C4-2B (cell line): ENCODE data around the gene MAML3.

Experiments used
- ZFX ChIP-seq: fragments of 450-650 bp; IDR thresholded peaks from 2 replicates; pipeline ENCODE4 v1.6.1; 2017
- TF ChIP-seq, protein P1 (sequence below): fragments of 450-650 bp; conservative IDR thresholded peaks from 2 replicates; pipeline ENCODE4 v1.5.1; 2017; ENCODE audit warnings: mild to moderate bottlenecking

DNA sequence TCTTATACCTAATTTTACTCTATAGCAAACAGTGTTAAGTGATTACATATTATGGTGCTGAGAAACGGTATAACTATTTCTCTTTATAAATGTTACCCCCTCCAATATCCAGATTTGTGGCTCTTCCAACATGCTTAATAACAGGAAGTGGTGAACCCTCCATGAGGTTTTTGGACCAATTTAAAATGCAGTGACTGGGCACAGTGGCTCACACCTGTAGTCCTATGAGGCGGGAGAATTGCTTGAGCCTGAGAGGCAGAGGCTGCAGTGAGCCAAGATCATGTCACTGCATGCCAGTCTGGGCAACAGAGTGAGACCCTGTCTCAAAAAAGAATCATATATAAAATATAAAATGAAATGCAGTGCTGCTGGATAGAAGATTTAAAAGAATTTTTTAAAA, 351.1 kb downstream of the MAML3 start:
- TF ChIP-seq, protein P1, sequence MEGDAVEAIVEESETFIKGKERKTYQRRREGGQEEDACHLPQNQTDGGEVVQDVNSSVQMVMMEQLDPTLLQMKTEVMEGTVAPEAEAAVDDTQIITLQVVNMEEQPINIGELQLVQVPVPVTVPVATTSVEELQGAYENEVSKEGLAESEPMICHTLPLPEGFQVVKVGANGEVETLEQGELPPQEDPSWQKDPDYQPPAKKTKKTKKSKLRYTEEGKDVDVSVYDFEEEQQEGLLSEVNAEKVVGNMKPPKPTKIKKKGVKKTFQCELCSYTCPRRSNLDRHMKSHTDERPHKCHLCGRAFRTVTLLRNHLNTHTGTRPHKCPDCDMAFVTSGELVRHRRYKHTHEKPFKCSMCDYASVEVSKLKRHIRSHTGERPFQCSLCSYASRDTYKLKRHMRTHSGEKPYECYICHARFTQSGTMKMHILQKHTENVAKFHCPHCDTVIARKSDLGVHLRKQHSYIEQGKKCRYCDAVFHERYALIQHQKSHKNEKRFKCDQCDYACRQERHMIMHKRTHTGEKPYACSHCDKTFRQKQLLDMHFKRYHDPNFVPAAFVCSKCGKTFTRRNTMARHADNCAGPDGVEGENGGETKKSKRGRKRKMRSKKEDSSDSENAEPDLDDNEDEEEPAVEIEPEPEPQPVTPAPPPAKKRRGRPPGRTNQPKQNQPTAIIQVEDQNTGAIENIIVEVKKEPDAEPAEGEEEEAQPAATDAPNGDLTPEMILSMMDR: no peak
- TF ChIP-seq ZFX: no peak
